ENCODE measurements around the gene CMTM1.
A peak's percentile ranks its signal among the peaks of the same experiment; 100 is the strongest.

CMTM1 gene

GRCh38 chr16:66600477-66600876 lies 34.2 kb downstream of the CMTM1 start:
- Histone ChIP-seq H3K9me2 (replicated peaks; ENCODE audit: insufficient read depth, low read length) (no peaks in the 10 kb centered on the region), H3K9me3 (ENCODE audit: insufficient read depth, low read length) (peaks cover 16% of the 10 kb centered on the region; the same call in 1 of the 2 replicates), H3K79me2 (ENCODE audit: insufficient read depth, low read length) (no peaks in the 10 kb centered on the region), H3K27ac (ENCODE audit: low read depth, low read length) (no peak overlapping the region), H2AFZ (ENCODE audit: low read depth, low read length, severe bottlenecking) (no peak overlapping the region), H3K4me3 (ENCODE audit: insufficient read depth, low read length, poor library complexity, severe bottlenecking) (no peak overlapping the region), H3K4me2 (ENCODE audit: low read depth, low read length, poor library complexity, severe bottlenecking) (no peak overlapping the region), H3F3A (ENCODE audit: insufficient read depth) (no peaks in the 10 kb centered on the region), H3K27me3 (ENCODE audit: low read length) (no peaks in the 10 kb centered on the region; the same call in 1 of the 2 replicates), H4K20me1 (ENCODE audit: low read depth, low read length) (no peaks in the 10 kb centered on the region), H3K9ac (ENCODE audit: low read length) (no peak overlapping the region), H3K36me3 (ENCODE audit: low read length) (no peaks in the 10 kb centered on the region)
- TF ChIP-seq EZH2phosphoT487 (conservative IDR thresholded peaks at IDR 0.05; ENCODE audit: low read length) (no peak), CTCF (IDR thresholded peaks at IDR 0.05; ENCODE audit: insufficient read depth, low read length, poor library complexity, severe bottlenecking) (no peak)

- H4K20me1 ChIP-seq (ENCODE audit: low read depth, low read length), result no peaks in the 10 kb centered on the region
- H3F3A ChIP-seq (ENCODE audit: insufficient read depth), result no peaks in the 10 kb centered on the region
- H3K36me3 ChIP-seq (ENCODE audit: low read length), result no peaks in the 10 kb centered on the region
- H3K27me3 ChIP-seq (ENCODE audit: low read length), result no peaks in the 10 kb centered on the region; the same call in 1 of the 2 replicates
- H3K9me2 ChIP-seq (replicated peaks; ENCODE audit: insufficient read depth, low read length), result no peaks in the 10 kb centered on the region
- H3K9me3 ChIP-seq (ENCODE audit: insufficient read depth, low read length), result peaks cover 16% of the 10 kb centered on the region; the same call in 1 of the 2 replicates
- H3K27ac ChIP-seq (ENCODE audit: low read depth, low read length), result no peak overlapping the region
- H3K4me3 ChIP-seq (ENCODE audit: insufficient read depth, low read length, poor library complexity, severe bottlenecking), result no peak overlapping the region
- H3K9ac ChIP-seq (ENCODE audit: low read length), result no peak overlapping the region
- no peaks in the 10 kb centered on the region for H3K79me2 ChIP-seq (ENCODE audit: insufficient read depth, low read length)
- no peak for TF ChIP-seq EZH2phosphoT487 (conservative IDR thresholded peaks at IDR 0.05; ENCODE audit: low read length)
- no peak for TF ChIP-seq CTCF (IDR thresholded peaks at IDR 0.05; ENCODE audit: insufficient read depth, low read length, poor library complexity, severe bottlenecking)
- no peak overlapping the region for H2AFZ ChIP-seq (ENCODE audit: low read depth, low read length, severe bottlenecking)
- H3K4me2 ChIP-seq (ENCODE audit: low read depth, low read length, poor library complexity, severe bottlenecking), result no peak overlapping the region
Measured at GRCh38 chr16:66601471-66601870, 35.2 kb downstream of the CMTM1 start.

- no peak overlapping the region; the same call in 1 of the 2 replicates for H3K27ac ChIP-seq (ENCODE audit: low read depth, low read length)
- H3F3A ChIP-seq (ENCODE audit: insufficient read depth), result no peaks in the 10 kb centered on the region
- peak overlapping the region; percentile 74 for H3K4me2 ChIP-seq (ENCODE audit: low read depth, low read length, poor library complexity, severe bottlenecking)
- TF ChIP-seq CTCF (IDR thresholded peaks at IDR 0.05; ENCODE audit: insufficient read depth, low read length, poor library complexity, severe bottlenecking) (no peak), EZH2phosphoT487 (conservative IDR thresholded peaks at IDR 0.05; ENCODE audit: low read length) (no peak)
- peak overlapping the region; percentile 79 for H2AFZ ChIP-seq (ENCODE audit: low read depth, low read length, severe bottlenecking)
- no peaks in the 10 kb centered on the region for H4K20me1 ChIP-seq (ENCODE audit: low read depth, low read length)
- H3K9me3 ChIP-seq (ENCODE audit: insufficient read depth, low read length), result peaks cover 16% of the 10 kb centered on the region; the same call in 1 of the 2 replicates
- peak overlapping the region; percentile 74 for H3K9ac ChIP-seq (ENCODE audit: low read length)
- H3K4me3 ChIP-seq (ENCODE audit: insufficient read depth, low read length, poor library complexity, severe bottlenecking), result peak overlapping the region; percentile 73
- no peaks in the 10 kb centered on the region for H3K9me2 ChIP-seq (replicated peaks; ENCODE audit: insufficient read depth, low read length)
- no peaks in the 10 kb centered on the region; the same call in 1 of the 2 replicates for H3K27me3 ChIP-seq (ENCODE audit: low read length)
- no peaks in the 10 kb centered on the region for H3K36me3 ChIP-seq (ENCODE audit: low read length)
- no peaks in the 10 kb centered on the region for H3K79me2 ChIP-seq (ENCODE audit: insufficient read depth, low read length)
Measured at GRCh38 chr16:66603537-66604375, 37.5 kb downstream of the CMTM1 start.

Data from SU-DHL-6 (cell line).